ENCODE measurements around the gene ZNF74. TPM values are rescaled to one million over a fixed set of nuclear protein-coding genes. Genes with fewer than 3 reads are reported as not detected.
"Not testable (repeated sequence)": the region's sequence is repeated elsewhere in the genome, so short reads cannot be mapped to it uniquely, and the experiment has no call there.

ZNF74 gene
- total RNA-seq, 1 experiment from 2014 or later: 6.1 TPM

DNA sequence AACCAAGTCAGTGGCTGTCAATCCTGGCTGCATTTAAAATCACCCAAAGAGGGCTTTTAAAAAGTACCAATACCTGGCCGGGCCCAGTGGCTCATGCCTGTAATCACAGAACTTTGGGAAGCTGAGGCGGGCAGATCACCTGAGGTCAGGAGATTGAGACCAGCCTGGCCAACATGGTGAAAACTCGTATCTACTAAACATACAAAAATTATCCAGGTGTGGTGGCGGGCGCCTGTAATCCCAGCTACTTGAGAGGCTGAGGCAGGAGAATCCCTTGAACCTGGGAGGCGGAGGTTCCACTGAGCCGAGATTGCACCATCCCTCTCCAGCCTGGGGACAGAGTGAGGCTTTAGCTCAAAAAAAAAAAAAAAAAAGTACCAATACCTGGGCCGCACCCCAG is 17.7 kb upstream of the ZNF74 start:
- not testable (repeated sequence) for DNase-seq (ENCODE audit: low spot score)

DNA sequence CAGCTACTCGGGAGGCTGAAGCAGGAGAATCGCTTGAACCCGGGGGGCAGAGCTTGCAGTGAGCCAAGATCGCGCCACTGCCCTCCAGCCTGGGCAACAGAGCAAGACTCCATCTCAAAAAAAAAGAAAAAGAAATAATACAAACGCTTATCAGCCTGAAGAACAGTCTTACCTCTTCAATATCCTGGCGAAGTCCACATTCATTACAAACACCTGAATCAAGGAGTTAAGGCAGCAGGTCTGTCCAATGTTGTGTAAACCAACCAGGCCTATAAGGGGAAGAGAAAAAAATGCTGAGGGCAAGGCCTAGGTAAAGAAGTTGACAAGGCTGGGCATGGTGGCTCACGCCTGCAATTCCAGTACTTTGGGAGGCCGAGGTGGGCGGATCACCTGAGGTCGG is 17.0 kb upstream of the ZNF74 start:
- not testable (repeated sequence) for DNase-seq (ENCODE audit: low spot score)

DNA sequence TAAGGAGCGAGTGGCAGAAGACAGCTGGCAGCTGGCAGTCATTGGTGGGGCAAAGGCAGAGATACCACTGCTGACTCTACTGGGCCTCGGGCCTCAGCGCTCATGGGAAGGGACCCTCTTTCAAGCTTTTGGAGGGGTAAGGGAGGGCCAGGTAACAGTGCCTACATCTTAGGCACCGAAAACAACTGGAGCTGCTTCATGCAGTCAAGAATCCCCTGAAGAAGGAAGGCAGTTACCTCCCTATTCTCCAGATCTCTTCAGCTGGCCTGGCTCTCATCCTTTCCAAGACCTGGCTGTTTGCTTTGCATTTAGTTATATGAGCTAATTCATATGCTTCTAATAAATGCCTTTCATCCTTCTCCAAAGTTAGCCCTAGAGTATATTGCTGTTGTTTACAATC is 15.8 kb upstream of the ZNF74 start:
- no peak for DNase-seq (ENCODE audit: low spot score)

DNA sequence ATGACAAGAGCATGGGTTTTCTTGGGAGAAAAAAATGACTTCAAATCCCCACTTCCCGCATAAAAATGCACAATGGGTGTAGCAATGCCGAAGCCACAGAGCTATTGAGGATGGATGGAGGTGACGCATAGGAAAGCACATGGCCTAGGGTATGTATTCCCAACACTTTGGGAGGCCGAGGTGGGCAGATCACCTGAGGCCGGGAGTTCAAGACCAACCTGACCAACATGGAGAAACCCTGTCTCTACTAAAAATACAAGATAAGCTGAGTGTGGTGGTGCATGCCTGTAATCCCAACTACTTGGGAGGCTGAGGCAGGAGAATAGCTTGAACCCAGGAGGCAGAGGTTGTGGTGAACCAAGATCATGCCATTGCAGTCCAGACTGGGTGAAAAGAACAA is 15.3 kb upstream of the ZNF74 start:
- DNase-seq (ENCODE audit: low spot score): not testable (repeated sequence)

DNA sequence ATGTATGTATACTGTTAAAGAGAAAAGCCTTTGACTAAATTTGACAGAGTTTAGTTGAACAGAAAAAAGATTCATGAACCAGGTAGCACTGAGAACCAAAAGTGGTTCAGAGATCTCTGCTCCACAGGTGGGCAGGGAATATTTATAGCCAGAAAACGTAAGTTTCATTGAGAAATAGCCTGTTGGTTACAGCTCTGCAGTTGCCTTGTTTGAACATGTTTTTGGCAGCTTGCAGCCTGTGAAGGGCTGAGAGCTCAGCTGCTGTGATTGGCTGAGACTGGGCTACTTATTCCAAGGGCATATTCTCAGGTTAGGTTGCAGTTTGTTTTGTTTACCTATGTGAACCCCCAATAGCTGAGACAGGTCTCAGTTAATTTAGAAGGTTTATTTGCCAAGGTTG is 13.5 kb upstream of the ZNF74 start:
- DNase-seq (ENCODE audit: low spot score): no peak

DNA sequence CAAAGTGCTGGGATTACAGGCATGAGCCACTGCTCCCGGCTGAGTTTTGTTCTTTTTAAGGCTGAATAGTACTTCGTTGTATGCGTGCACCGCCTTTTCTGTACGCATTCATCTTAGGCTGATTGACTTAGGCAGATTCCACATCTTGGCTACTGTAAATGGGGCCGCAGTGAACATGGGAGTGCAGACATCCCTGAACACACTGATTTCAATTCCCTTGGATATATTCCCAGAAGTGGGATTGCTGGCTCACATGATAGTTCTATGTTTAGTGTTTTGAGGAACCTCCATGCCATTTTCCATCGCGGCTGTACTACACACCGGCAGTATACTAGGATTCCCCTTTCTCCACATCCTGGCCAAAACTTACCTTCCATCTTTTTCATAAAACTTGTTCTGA is 10.4 kb upstream of the ZNF74 start:
- no peak for DNase-seq (ENCODE audit: low spot score)

DNA sequence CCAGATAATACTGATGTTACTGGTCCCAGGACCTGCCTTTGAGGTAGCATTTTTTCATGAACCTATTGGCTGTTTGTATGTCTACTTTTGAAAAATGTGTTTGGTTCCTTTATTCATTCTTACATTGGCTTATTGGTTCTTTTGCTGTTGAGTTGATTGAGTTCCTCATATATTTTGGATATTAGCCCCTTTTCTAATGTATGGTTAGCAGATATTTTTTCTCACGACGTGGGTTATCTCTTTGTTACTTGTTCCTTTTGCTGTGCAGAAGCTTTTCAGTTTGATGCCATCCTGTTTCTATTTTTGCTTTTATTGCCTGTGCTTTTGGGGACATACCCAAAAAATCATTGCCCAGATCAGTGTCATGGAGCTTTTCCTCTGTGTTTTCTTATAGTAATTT is 9.8 kb upstream of the ZNF74 start:
- DNase-seq (ENCODE audit: low spot score): no peak

DNA sequence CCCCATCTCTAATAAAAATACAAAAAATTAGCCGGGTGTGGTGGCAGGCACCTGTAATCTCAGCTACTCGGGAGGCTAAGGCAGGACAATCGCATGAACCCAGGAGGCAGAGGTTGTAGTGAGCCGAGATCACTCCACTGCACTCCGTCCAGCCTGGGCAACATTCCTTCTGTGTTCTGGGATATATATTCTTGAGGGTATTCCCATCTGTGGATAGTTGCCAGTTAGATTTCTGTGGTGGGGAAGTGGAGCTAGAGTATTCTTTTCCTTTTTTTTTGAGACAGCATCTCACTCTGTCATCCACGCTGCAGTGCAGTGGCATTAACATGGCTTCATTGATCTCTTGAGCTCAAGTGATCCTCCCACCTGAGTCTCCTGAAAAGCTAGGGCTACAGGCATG is 9.1 kb upstream of the ZNF74 start:
- no peak for DNase-seq (ENCODE audit: low spot score)

DNA sequence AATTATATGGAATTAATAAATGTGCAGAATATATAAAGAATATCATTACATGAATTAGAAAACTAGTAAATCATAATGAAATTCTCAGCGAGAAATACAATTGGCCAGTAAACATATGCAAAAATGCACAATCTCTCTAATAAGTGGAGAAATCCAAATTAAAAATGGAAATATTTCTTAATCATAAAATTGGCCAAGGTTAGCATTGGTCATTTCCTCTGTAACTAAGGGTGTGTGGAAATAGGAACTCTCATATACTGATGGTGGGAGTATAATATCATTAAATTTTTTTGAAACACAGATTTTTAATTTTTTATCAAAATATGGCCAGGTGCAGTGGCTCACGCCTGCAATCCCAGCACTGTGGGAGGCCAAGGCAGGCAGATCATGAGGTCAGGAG is 7.6 kb upstream of the ZNF74 start:
- no peak for DNase-seq (ENCODE audit: low spot score)

DNA sequence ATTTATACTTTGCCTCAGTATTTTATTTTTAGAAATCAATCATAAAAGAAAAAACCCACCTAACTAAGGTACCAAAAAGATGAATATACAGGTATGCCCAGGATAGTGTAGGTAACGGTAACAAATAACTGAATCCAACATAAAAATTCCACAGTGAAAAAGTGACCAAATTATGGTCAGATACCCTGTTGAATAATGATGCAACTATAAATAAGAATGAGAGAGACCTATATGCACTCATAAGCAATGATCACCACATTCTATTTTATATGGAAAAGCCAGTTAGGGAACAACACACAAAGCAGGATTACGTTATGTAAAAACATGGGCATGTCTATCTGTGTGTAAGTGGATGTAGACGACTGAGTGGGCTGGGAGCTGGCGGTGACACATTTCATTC is 7.0 kb upstream of the ZNF74 start:
- no peak for DNase-seq (ENCODE audit: low spot score)

DNA sequence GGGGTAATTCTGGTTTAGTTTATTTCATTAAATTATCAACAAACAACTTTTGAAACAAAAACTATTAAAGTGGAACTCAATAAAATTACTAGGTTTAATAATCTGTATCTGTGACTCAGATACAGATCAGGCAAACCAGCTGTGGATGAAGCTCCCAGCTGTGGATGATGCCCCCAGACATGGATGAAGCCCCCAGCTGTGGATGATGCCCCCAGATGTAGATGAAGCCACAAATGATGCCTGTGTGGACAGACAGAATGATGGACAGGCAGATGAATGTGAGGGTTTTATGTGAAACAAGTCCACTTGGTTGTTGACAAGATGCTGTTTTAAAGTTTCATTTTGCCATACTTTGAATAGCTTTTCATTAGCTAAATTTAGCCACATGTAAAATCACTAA is 5.8 kb upstream of the ZNF74 start:
- DNase-seq (ENCODE audit: low spot score): no peak

DNA sequence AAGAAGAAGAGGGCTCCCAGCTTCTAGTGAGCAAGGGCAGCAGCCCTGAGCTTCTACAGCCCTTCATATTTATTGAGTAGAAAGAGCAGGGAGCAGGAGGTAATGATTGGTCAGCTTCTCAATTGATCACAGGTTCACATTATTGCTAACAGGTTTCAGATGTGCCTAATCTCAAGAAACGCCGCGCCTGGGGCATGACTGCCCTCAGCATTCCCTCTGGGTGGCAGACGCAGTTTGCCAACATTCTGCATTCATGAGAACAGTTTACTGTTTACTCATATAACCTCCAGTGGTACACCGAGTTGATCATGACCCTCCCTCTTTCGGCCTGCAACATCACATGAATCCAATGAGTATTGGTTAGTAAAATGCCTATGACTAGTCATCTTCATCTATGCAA is 4.7 kb upstream of the ZNF74 start:
- DNase-seq (ENCODE audit: low spot score): no peak

DNA sequence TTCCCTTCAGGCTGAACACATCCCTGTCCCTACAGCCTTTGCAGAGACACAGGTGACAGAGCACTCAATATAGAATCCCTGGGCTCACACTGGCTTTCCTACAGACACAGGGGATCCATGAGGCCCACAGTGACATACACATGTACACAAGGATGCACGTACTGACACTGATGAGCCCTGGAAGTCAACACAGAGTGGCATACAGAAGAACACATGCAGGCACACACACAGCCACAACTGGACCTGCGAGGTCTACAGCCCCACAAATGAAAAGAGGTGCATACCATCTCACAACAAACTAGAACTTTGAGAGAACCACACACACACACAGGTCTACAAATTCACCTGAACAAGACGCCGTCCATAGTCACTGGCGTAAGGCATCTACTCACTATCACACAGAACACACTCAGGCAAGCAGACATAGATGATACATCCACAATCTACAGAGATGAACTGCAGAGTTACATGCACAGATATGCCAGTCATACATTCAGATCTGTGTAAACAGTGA is 3.5 kb upstream of the ZNF74 start:
- no peak for DNase-seq (ENCODE audit: low spot score)

DNA sequence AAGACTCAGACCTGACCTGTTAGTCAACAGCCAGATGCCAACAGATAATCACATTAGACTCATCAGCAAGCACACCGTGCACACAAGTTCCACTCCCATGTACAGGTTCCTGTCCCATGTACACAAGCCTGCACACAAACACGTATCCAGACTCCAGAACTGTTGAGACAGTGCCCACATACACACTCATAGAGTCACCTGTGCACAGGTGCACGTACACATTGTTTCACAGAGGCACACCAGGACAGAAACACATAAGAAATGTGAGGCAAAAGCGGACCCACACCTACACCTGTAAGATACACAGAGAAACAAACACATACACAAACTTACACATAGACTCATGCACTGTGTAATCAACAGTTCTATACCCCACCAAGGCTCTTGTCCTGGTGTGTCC is 2.7 kb upstream of the ZNF74 start:
- no peak for DNase-seq (ENCODE audit: low spot score)

DNA sequence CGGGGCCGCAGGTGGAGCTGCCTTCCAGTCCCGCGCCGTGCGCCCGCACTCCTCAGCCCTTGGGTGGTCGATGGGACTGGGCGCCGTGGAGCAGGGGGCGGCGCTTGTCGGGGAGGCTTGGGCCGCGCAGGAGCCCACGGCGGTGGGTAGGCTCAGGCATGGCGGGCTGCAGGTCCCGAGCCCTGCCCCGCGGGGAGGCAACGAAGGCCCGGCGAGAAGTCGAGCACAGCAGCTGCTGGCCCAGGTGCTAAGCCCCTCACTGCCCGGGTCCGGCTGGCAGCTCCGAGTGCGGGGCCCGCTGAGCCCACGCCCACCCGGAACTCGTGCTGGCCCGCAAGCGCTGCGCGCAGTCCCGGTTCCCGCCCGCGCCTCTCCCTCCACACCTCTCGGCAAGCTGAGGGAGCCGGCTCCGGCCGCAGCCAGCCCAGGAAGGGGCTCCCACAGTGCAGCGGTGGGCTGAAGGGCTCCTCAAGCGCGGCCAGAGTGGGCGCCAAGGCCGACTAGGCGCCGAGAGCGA is 1.5 kb upstream of the ZNF74 start:
- not testable (repeated sequence) for DNase-seq (ENCODE audit: low spot score)

DNA sequence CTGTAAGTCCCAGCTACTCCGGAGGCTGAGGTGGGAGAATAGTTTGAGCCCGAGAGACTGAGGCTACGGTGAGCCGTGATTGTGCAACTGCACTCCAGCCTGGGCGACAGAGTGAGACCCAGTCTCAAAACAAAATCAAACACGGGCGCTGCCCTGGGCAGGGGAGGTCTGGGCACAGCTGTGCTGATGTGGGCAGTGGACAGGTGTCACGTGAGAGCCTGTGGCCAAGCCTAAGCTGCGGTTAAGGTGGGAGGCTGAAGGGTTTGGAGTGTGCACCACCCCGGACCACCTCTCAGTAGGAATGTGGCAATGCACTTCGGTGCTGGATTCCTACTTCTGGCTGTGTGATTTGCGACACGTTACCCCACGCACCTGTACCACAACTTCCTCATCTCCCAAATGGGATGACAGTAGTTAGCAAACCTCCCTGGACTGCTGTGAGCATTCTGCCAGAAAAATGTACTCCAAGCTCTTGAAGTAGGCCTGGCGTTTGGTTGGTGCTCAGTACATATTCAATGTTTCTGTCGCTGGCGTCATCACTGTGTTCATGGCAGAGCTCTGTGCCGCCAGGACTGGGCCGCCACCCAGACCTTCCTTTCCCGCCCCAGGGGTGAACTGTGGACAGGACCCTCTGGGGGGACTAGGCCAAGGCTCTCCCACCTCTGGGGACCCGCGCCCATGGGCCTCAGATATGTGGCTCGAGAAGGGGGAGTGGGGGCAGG is 807 bp upstream of the ZNF74 start:
- DNase-seq (ENCODE audit: low spot score): no peak

DNA sequence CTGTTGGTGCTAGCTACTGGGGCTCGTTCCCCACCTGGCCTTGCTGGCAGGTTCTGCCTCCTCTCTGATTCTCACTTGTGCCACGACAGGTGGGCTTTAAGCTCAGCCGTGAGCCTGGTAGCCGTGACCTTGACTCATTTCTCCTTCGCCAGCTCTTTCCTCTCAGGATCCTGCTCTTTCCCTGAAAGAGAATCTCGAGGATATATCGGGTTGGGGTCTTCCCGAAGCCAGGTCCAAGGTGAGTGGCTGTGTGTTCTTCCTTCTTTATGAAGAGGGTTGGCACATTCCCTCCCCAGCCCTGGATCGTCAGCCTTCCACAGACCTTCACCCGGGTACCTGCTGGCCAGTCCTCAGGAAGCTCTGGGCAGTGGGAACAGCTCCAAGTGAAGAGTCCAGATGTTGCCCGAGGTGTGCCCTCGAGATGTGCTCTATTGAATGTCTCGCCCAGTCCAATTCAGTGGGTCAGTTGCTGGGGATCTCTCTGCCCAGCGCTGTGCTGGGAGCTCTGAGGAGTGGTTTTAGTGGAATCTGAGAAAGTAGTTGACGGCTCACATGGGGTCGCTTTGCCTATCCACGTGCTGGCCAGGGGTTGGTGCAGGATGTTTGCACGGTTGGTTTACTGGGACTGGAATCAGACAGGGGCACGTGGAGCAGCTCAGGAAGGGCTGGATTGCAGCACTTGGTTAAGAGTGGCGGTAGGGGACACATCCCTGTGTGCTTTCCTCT is 1.4 kb downstream of the ZNF74 start:
- no peak for DNase-seq (ENCODE audit: low spot score)

DNA sequence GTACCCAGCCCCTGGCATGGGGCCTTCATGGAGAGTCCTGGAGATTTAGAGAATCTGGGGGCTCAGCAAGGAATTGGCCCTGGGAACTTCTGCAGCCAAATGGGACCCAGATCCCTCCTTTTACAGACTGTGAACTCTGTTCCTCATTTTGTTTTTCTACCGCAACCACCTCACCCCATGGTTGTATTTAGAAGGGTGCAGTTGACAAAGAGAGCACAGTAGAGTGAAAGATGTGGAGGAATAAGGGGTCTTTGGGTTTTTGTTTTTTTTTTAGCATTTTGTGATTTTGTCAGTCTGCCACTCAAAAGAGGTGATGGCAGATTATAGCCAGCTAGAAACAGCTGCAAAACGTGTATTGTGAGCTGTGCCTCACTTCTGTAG is 1.9 kb downstream of the ZNF74 start:
- no peak for DNase-seq (ENCODE audit: low spot score)

DNA sequence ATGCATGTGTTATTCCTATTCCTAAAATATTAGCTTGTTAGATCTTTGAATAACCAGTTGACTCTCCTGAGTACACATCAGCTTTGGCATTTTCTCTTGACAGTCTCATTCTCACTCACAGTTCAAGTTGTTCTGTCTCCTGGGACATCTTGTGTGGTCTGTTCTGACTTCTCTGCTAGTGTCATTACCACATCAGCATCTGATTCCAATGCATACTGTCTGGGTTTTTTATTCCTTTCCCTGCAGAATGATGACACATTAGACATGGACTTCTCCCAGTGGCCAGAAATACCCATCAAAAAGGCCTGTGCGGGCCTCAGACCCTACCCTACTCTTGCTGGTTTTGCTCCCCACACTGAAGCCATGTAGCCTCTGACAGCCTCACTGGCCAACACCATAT is 2.7 kb downstream of the ZNF74 start:
- no peak for DNase-seq (ENCODE audit: low spot score)

DNA sequence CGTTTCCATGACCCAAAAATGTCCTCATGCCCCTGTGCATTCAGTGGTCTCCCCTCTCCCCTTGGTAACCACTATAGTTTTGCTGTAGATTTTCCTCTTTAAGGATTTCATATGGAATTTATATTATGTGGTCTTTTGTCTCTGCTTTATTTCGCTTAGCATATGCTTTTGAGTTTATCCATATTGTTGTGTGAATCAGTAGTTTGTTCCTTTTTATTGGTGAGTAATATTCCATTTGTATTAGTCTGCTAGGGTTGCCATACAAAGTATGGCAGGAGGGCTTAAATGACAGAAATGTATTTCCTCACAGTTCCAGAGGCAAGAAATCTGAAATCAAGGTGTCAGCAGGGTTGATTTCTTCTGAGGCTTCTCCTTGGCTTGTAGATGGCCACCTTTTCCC is 3.5 kb downstream of the ZNF74 start:
- DNase-seq (ENCODE audit: low spot score): no peak

DNA sequence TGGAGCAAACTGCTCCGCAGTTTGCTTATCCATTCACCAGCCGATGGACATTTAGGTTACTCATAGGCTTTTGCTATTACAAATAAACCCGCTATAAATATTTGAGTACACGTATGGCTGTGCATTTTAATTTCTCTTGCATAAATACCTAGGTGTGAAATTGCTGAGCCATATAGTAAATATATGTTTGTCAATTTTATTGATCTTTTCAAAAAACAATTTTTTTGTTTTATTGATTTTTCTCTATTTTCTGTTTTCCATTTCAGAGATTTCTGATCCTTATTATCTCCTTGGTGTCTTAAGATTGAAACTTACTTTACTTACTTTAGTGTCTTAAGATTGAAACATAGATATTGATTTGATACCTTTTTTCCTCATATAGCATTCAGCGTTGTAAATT is 4.5 kb downstream of the ZNF74 start:
- DNase-seq (ENCODE audit: low spot score): no peak

DNA sequence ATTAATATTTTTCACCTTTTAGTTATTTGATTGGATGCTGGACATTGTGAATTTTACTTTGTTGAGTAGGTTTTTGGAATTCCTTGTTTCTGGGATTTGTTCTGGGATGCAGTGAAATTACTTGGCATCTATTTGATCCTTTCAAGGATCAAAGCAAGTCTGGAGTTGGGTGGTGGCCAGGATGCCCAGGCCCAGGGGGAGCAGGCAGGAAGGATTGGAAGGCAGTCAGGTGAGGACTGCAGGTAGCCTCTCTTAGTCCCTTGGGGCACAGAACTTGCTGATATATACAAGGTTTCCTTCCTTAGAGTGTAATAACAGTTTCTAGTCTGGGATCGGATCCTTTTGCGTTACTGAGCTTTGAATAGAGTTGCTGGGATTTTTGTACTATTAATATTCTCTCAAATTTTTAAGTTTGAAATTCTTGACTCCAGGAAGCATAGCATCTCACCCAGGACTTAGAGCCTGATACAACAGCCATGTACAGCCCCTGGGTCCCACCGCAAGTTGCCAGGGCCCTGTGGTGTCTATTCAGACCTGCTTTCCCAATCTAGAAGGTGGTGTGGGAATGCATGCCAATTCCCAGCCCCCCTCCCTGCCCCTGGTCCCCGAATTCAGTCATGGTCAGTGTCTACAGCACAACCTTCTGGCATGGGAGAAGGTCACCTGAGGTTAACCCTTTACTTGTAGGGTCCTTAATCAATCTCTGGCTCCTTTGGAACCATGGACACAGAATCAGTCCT is 6.1 kb downstream of the ZNF74 start:
- no peak for DNase-seq (ENCODE audit: low spot score)

Measured in H4 (cell line).